ENCODE results near the gene ADAMTS12.

DNA sequence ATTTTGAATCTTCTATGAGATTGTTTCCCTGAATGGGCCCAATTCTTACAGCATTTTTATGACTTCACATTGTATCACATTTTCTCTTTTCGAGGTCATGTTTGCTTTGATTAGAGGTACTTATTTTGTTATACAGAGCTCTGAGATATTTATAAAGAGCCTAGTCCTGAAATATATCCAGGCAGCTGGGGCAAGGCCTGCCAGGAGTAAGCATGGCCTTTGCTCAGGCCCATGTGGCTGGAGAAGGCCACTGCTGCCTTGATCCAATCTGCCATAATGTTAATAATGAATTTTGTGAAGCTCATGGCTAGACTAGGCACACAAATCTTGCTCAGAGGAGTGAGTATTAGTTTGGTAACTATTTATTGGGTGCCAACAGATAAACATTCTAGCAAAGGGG, 355.0 kb downstream of the ADAMTS12 start:
- TF ChIP-seq, protein P1, sequence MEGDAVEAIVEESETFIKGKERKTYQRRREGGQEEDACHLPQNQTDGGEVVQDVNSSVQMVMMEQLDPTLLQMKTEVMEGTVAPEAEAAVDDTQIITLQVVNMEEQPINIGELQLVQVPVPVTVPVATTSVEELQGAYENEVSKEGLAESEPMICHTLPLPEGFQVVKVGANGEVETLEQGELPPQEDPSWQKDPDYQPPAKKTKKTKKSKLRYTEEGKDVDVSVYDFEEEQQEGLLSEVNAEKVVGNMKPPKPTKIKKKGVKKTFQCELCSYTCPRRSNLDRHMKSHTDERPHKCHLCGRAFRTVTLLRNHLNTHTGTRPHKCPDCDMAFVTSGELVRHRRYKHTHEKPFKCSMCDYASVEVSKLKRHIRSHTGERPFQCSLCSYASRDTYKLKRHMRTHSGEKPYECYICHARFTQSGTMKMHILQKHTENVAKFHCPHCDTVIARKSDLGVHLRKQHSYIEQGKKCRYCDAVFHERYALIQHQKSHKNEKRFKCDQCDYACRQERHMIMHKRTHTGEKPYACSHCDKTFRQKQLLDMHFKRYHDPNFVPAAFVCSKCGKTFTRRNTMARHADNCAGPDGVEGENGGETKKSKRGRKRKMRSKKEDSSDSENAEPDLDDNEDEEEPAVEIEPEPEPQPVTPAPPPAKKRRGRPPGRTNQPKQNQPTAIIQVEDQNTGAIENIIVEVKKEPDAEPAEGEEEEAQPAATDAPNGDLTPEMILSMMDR (IDR thresholded peaks at IDR 0.05 in 2 of 3, conservative IDR thresholded peaks at IDR 0.05 in 1 of 3; ENCODE audit: control insufficient read depth in 2 of 3, extremely low read depth in 1 of 3, insufficient read depth in 1 of 3, low read depth in 3 of 3, low read length in 3 of 3) = no peak
- TF ChIP-seq SIN3A (IDR thresholded peaks at IDR 0.05; ENCODE audit: low read depth, low read length) = no peak
- no peak for TF ChIP-seq SMC3 (IDR thresholded peaks at IDR 0.05; ENCODE audit: borderline replicate concordance, low read length)
